Activated effector memory CD4-positive, alpha-beta T cell treated with Interleukin-2 at 50 U/mL for 16 hours (primary cell): ENCODE measurements around the gene ISLR2.

ENCODE experiments used
- DNase-seq: peaks from one replicate; pipeline ENCODE4 v3.0.0-alpha.2; 2020

Gene ISLR2

DNA sequence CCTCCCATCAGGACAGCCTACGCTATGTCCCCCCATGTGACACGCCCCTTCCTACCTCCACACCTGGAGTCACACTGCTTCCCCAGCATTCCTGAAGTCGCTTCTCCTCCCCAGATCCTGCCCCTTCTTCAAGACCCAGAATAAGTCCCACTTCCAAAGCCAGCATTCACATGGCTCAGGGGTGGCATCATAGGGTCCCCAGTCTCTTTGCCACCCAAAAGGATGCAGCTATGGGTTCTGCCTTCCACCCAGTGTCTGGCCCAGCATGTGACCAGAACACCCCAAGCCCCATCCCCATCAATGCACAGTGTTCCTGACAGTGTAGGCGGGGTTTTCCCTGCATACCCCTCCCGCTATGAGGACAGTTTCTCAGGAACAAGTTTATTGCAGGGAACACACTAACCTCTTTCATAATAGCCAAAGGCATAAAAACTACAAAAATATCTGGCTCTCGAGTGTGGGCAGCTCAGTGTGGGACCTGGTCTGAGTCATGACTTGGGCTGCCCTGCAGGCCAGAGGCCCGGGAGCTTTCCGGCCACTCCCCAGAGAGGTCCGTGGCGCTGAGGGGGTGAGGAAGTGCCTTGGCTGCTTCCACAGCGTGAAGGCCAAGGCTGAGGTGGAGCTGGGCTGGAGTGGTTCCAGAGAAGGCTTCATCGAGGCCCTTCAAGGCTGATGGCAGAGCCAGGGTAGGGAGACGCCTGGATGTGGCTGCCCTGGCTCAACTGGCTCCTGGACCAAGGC, 48.9 kb downstream of the ISLR2 start:
- no peak for DNase-seq

DNA sequence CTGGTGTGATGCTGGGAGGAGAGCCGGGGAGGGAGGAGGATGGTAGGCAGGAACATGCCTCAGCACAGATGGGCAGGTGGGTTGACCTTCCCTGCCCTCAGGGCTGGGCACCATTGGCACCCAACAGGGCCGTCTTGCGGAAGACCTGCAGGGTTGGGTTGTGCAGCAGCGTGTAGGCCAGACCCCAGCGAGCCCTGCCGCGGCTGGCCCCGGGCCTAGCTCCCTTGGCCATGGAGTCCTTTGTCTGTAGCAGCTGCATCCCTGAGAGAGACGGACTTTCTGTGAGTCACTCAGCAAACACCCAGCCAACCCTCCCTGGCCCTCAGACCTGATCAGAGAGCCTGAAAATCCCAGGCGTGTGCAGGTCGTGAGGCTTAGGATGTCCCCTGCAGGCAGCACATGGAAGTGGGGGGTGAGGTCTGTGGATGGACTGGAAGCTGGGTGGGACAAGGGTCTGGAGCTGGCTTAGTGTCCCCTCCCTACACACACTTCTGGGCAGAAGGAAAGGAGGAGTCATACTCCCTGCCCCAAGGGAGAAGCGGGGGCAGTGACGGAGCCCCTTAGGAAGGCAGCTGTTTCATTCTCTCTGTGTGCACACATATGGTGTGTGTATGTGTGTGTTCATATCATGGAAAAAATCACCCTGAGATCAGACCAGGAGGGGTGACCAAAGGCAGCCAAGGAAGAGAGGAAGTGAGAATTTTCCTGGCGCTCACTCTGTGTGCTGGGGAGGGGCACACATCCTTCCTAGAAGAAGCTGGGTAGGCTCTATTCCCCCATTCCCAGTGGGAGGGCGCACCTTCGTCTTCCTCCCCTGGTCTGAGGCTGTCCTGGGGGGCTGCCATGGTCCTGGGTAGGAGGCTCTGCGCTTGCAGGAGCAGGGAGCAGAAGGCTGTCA, 49.8 kb downstream of the ISLR2 start:
- DNase-seq: no peak

GRCh38 chr15:74180881-74181602, 50.7 kb downstream of the ISLR2 start:
- no peak for DNase-seq

DNA sequence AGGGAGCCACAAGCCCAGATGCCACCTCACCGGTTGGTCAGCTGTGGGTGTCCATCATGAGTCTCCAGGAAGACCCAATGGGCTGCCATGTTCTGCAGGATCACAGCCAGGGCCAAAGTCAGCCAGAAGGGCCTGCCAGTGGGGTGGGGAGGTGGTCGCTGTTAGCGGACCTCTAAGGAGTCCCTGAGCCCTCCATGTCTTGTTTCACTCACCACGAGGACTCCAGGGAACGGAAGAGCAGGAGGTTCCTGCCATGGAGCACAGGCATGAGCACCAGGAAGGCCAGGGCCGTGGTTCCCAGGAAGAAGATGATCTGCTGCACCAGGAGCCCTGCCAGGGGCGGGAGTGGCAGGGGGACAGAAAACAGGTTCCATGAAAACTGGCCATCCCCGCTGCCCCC, 51.7 kb downstream of the ISLR2 start:
- no peak for DNase-seq

GRCh38 chr15:74184582-74185091, 54.3 kb downstream of the ISLR2 start:
- DNase-seq: no peak

DNA sequence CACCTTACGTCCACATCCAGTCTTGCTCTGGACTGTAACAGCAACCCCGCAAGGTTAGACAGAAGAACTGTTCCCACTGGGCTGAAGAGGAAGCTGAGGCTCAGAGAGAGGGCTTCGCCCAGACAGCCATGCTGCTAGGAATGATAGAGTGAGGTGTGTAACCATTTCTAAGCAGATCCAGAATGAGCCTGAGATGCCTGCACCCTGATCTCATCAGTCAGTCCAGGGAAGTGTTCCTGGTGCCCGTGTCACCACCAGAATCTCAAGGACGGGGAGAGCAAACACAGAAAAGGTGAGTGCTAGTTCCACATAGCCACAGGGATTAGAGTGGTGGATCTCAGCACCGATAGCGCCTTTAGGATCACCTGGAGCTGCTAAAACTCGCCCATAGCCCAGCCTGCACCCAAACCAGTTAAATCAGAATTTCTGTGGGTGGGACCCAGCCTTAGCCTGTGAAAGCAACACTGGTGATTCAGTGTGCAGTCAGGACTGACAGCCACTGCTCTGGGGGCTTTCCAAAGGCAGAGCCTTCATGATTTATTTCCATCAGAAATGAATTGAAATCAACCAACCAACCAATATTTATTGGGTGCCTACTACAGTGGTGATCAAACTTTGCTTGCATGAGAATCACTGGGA, 55.4 kb downstream of the ISLR2 start:
- no peak for DNase-seq
